NCI-H187 treated with DMSO at 0.1 percent for 48 hours (cell line): Measurements from ENCODE around the gene SERPINB7.

Experiments
- DNase-seq: peaks from one replicate; lab custom pipeline; 2025; lab: John Stamatoyannopoulos, UW

Gene SERPINB7

GRCh38 chr18:63787673-63788072 is 12.5 kb downstream of the SERPINB7 start:
- no peak for DNase-seq

DNA sequence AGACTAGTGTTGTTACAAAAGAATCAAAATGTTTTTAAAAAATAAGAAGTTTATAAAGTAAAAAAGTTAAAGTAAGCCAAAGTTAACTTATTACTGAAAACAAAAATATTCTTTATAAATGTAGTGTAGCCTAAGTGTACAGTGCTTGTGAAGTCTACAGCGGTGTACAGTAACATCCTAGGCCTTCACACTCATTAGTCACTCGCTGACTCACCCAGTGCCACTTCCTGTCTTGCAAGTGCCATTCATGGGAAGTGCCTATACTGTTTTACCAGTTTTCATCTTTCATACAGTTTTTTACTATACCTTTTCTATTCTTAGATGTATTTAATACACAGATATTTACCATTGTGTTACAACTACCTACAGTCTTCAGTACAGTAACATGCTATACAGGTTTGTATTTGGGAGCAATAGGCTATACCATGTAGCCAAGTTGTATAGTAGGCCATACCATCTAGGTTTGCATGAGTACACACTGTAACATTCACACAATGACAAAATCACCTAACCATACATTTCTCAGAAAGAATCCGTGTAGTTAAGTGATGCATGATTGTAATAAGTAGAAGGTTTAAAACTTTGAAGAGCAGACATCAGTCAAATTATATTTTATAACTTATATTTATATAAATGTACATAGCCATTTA is 13.4 kb downstream of the SERPINB7 start:
- no peak for DNase-seq

DNA sequence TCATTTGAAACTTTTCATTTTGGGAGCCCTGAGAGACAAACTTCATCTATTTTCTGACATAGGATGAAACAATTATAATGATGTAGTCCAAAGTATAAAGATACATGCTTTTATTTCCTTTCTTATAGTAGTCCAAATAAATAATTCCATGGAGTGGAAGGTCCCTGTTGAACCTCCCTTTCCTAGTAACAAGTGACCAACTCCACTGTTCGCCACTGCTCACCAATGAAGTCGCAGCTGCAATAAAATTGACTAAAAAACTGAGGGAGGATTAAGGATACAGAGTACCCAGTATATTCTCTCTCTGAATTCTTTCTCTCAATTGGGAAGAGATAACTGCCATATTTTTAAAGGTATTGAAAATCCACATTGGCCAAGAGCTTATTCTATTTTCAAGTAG is 14.1 kb downstream of the SERPINB7 start:
- DNase-seq: no peak

DNA sequence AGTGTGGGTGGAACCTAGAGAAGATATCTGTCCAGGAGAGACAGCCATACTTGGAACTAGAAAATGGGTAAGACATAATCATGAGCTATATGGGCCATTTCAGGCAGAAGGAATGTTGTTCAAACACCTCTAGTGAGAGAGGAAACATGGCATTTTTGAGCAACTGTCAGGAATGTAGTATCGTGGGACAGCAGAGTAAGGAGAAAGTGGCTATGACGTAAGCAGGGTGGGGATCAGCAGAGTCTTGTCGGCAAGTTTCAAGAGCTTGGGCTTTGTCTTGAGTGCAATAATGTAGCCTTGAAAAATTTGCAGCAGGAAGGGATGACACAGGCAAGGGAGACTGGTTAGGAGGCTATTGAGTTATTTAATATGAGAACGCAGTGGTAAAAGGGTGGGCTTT is 20.4 kb downstream of the SERPINB7 start:
- no peak for DNase-seq

DNA sequence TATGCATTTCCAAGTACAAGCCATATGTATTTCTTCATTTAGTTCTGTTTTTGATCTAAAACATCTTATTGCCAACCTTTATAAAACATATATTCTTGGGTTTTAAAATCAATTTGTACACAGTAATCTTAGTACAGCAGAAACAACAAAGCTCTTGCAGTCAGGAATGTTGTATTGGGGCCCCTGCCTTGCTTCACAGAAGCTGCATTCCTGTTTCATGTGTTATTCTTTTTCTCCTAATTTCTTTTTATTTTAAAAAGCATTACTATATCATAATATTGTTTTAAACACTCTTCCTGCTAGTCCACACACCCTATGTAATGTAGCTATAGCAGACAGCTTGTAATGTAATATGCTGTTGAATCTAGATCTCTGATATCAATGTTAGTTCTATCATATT is 24.0 kb downstream of the SERPINB7 start:
- no peak for DNase-seq

- DNase-seq: no peak
These were observed 26.1 kb downstream of the SERPINB7 start for GRCh38 chr18:63801343-63801742.

GRCh38 chr18:63808125-63808524 is 32.9 kb downstream of the SERPINB7 start:
- DNase-seq: no peak

- DNase-seq: no peak
These were observed 42.3 kb downstream of the SERPINB7 start for GRCh38 chr18:63817441-63818051.

DNA sequence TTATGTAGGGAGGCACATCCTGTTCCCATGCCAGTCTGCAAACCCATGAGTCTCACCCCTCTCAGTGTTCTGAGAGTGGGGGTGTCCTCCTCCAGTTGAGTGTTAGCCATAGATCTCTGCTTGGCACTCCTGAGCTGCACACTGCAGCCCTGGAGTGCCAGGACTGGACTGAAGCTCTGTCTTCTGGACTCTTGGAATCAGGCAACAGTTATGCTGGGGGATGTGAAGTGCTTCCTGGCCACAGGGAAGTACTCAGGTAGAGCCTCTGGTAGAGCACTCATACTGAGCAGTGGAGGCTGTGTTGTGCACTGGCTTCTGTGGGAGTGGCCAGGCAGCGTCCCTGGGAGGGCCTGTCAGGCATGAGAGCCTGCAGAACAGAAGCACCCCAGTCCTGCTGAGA is 43.0 kb downstream of the SERPINB7 start:
- no peak for DNase-seq

DNA sequence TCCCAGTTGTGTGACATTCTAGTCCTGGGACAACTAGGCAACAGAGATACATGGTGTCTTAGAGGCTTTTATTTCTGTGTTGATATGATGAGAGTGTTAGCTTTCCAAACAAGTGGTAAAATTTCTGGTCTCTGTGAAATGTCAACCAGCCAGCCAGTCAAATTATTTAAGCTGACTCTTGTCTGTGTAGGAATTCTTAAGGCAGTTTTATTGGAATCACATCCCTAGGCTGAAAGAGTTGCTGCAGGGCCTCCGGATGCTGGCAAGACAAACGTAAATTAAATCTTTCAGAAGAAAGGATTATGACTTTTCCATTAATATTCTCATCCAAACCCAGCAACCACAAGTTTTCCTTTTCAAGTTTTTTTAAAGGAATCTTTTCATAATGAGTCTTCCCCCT is 44.6 kb downstream of the SERPINB7 start:
- no peak for DNase-seq

DNA sequence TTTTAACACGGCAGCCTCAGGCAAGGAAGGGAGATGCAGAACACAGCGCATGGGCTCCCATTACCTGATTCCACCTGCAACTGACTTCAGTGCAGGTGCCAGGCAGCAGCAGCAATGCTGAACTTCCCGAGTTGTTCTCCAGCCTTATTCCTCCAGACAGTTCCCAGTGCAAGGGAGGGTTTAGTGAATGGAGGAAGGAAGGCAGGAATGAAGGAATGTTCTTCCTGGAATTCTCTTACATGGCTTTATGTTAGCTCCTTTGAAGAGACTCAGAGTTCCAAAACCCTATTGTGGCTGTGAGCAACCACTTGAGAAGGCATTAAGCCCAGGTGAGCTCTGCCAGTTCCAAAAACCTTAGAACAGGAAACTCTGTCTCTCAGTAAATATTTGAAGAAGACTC is 45.5 kb downstream of the SERPINB7 start:
- no peak for DNase-seq

DNA sequence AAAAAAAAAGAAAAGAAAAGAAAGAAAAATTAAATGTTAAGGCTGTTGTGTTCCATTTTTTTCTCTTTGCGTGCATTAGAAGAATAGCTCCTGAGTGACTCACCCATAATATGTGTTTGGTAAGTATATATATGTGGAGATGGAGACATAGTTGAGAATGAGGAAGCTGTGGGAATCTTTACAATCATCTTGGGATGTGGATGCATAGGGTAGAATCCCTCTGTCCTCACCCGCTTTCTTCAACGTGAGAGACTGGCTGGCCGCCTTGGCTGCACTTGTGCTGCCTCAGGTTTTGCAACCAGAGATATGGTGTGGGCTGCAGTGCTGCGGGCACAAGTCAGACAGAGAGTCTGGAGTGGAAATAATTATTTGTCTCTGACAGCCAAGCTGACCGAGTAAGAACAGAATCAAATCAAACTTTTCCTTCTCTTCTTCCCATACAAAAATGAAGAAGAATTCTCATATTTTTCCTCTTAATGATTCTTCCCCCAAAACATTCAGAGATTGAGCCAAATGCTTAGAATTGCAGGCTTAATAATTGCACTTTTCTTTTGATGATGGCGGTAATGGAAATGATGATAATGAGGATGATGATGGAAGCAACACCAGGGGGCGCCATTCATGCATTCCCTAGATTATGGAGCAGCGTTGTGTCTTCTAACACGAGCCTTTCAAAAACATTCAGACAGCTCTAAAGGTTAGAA is 48.5 kb downstream of the SERPINB7 start:
- no peak for DNase-seq

- DNase-seq: no peak
These were observed 49.0 kb downstream of the SERPINB7 start for GRCh38 chr18:63824220-63824525.

DNA sequence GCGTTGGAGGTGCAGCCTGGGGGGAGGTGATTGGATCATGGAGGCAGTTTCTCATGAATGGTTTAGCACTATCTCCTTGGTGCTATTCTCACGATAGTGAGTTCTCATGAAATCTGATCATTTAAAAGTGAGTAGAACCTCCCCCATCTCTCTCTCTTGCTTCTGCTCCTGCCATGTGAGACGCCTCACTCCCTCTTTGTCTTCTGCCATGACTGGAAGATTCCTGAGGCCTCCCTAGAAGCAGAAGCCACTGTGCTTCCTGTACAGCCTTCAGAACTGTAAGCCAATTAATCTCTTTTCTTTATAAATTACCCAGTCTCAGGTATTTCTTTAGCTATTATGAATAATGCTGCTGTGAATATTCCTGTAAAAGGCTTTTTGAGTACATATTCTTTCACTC is 52.9 kb downstream of the SERPINB7 start:
- no peak for DNase-seq

DNA sequence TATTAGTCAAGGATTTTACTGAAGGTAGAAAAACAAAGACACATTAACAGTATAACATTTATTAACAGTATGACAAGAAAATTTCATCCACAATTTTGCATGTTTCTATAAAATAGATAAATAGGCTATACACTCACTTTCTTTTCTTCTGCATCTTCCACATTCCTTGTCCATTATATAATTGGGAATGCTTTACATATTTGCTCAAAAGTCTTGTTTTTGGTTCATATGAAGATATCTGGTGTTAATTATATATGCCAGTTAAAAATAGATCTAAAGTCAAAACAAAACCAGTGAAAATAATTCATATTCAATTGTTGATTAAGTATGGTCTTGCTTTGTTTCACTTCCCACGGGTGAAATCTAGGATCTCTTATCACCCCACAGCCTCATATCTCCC is 53.4 kb downstream of the SERPINB7 start:
- DNase-seq: no peak

DNA sequence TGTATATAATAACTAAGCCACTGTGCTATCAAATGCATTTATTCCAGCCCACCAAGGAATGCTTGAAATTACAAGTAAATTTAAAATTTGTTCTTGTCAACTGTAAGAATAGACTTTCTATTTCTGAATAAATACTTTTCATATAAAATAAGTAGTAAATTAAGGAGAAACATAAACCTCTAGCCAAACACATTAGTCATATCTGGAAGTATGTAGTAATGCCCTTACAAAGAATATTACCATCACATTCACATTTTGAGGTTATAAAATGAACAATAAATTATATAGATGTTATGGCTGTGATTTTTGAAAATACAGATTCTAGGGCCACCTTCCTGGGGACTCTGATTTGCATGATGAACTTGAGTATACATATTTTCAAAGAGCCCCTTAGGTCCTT is 54.7 kb downstream of the SERPINB7 start:
- no peak for DNase-seq

- peak; percentile 31 for DNase-seq
These were observed 56.0 kb downstream of the SERPINB7 start for GRCh38 chr18:63831080-63831788.

DNA sequence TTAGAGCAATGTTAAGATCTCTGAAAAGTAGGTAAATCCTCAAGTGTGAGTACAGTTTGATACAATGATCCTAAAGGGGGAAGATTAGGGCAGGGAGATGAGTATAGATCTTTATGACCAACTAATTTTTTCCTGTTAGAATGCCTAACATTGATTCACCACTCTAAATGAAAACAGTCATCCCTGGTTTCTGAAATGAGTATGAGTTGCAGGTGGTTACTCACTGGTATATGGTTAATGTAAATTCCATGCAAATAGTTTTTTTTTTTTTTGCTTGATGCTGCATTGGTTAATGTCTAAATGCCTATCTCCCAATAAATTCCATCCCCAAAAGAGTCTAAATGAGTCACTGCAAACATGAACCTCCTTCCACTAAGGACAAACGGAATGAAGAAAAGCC is 57.3 kb downstream of the SERPINB7 start:
- DNase-seq: no peak

DNA sequence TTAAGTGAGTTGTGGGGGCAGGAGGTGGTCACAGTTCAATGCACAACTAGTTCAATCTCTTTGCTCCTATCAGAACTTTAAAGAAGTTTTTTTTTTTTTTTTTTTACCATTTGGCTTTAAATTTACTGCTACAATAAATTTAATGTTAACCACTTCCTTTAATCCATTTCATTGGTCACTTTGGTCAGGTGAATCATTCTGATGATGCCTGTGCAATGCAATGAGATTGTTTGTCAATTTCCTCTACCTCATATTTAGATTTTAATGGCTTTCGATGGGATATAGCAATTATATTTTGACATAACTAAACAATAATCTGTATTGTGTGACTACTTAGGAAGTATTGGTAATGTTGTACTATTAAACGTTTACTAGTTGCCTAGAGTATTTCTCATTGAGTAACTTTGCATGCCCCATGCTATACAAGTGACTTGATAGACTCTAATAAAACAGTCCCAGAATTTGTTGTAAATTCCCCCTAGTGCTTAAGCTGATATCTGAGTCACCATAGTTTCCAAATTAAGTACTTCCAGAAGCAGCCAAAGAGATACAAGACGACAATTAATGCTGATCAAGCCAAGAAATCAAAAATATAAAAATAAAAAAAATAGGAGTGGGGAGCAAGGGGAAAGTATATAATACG is 59.4 kb downstream of the SERPINB7 start:
- DNase-seq: no peak

GRCh38 chr18:63836456-63836855 is 61.2 kb downstream of the SERPINB7 start:
- no peak for DNase-seq

GRCh38 chr18:63837590-63837989 is 62.4 kb downstream of the SERPINB7 start:
- no peak for DNase-seq

- no peak for DNase-seq
These were observed 67.8 kb downstream of the SERPINB7 start for GRCh38 chr18:63843008-63843407.

DNA sequence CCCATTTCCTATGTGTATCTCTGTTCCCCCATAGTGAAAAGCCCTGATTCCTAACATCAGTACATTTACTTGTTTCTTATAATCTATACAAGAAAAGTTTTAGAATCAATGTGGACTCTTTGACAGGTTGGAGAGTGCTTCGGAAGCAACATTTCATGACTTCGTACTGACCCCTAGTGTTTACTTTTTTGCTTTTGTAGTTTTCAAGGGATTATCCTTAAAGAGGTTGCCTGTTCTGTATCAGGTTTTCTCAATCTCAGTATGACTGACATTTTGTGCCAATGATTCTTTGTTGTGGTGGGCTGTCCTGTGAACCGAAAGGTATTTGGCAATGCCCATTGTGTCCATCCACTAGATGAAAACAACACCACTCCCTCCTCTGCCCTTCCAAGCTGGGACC is 69.0 kb downstream of the SERPINB7 start:
- no peak for DNase-seq
